H1 (cell line): Measurements from ENCODE around the gene GRM5. TPM values are rescaled to one million over a fixed set of nuclear protein-coding genes. Genes with fewer than 3 reads are reported as not detected.

ENCODE experiments used
- ATF2 ChIP-seq: IDR thresholded peaks from 2 replicates; pipeline ENCODE4 v1.6.1; 2012; ENCODE audit warnings: low read length, inconsistent platforms
- BACH1 ChIP-seq: IDR thresholded peaks from 2 replicates; pipeline ENCODE4 v1.6.1; 2012; ENCODE audit warnings: low read length, improper control_type of control experiment
- BRCA1 ChIP-seq: IDR thresholded peaks from 2 replicates; pipeline ENCODE4 v1.6.1; 2012; ENCODE audit warnings: low read depth, low read length, improper control_type of control experiment
- CBX5 ChIP-seq: fragments of 300-800, 300-1000 bp; sonication (generic); IDR thresholded peaks from 2 replicates; pipeline ENCODE4 v1.7.1; 2016; ENCODE audit warnings: antibody characterized with exemption, low read length, low read depth
- CHD1 ChIP-seq: IDR thresholded peaks from 2 replicates; pipeline ENCODE4 v1.6.1; 2012; ENCODE audit warnings: low read depth, low read length, improper control_type of control experiment
- CHD2 ChIP-seq: IDR thresholded peaks from 2 replicates; pipeline ENCODE4 v1.6.1; 2012; ENCODE audit warnings: low read length, improper control_type of control experiment
- CTBP2 ChIP-seq: IDR thresholded peaks from 2 replicates; pipeline ENCODE4 v1.7.0; 2011; ENCODE audit warnings: borderline replicate concordance, mild to moderate bottlenecking, moderate library complexity, mixed read lengths, low read length; ENCODE audit not compliant: insufficient read depth, insufficient read length
- KDM1A ChIP-seq: fragments of 200-600, 300-600 bp; sonication (generic); IDR thresholded peaks from 2 replicates; pipeline ENCODE4 v1.7.1; 2016; ENCODE audit warnings: mild to moderate bottlenecking, low read length, borderline replicate concordance
- KDM4A ChIP-seq: IDR thresholded peaks from one replicate; pipeline ENCODE4 v1.7.1; 2012; ENCODE audit warnings: low read depth, mild to moderate bottlenecking, moderate library complexity, low read length, inconsistent platforms; ENCODE audit not compliant: severe bottlenecking
- MAX ChIP-seq: IDR thresholded peaks from 2 replicates; pipeline ENCODE4 v1.6.1; 2012; ENCODE audit warnings: inconsistent platforms
- NANOG ChIP-seq: IDR thresholded peaks from 2 replicates; pipeline ENCODE4 v1.6.1; 2011; ENCODE audit warnings: low read length, low read depth, mild to moderate bottlenecking, inconsistent platforms; ENCODE audit not compliant: insufficient read depth, poor library complexity, severe bottlenecking
- POLR2AphosphoS5 ChIP-seq: IDR thresholded peaks from 2 replicates; pipeline ENCODE4 v1.6.1; 2011; ENCODE audit warnings: low read depth, low read length
- SP1 ChIP-seq: IDR thresholded peaks from 2 replicates; pipeline ENCODE4 v1.6.1; 2011; ENCODE audit warnings: low read depth, low read length
- SP4 ChIP-seq: IDR thresholded peaks from 2 replicates; pipeline ENCODE4 v1.6.1; 2012; ENCODE audit warnings: low read length, inconsistent platforms
- TAF7 ChIP-seq: optimal IDR thresholded peaks from 2 replicates; pipeline ENCODE3; 2011; ENCODE audit warnings: low read depth, mild to moderate bottlenecking, inconsistent platforms, low read length, moderate library complexity, borderline replicate concordance
- TCF12 ChIP-seq: IDR thresholded peaks from 2 replicates; pipeline ENCODE4 v1.6.1; 2011; ENCODE audit warnings: low read depth, mild to moderate bottlenecking, low read length
- USF2 ChIP-seq: IDR thresholded peaks from 2 replicates; pipeline ENCODE4 v1.6.1; 2011; ENCODE audit warnings: low read length, improper control_type of control experiment
- YY1 ChIP-seq: IDR thresholded peaks from 2 replicates; pipeline ENCODE4 v1.6.1; 2011; ENCODE audit warnings: low read depth, mild to moderate bottlenecking, low read length
- ZNF274 ChIP-seq: IDR thresholded peaks from 2 replicates; pipeline ENCODE4 v1.7.0; 2012; ENCODE audit warnings: low read length, borderline replicate concordance; ENCODE audit errors: extremely low read depth
- polyA plus RNA-seq, 7 experiments: library from polyadenylated mRNA; depleted of rRNA in 3 of 7; stranded (reverse) in 5 of 7; unstranded in 2 of 7; fragments of >200 nt in 5 of 7; fragments of 200-250 nt in 2 of 7; gene quantifications; 1 replicate in 5 of 7; 2 replicates in 1 of 7; 4 replicates in 1 of 7; pipeline versions ENCODE4 v1.2.1 to v1.2.3, GENCODE V29; 2011 to 2013; ENCODE audit warnings: missing spikeins in 2 of 7, mixed read lengths in 2 of 7
- total RNA-seq: library from RNA; stranded (reverse); fragmentation: NEBNext Ultra II Directional; extraction: Animal tissue kit (Norgen Biotek cat#: 25700); gene quantifications from 2 replicates; pipeline ENCODE4 v1.2.1, GENCODE V29; 2021

Gene GRM5
- total and polyA plus RNA-seq, 2 of the 8 experiments (the other 6 are each of a cell fraction or from before 2014, with no cell fraction given), result 0.15 to 0.43 TPM

GRCh38 chr11:88464528-88464927 is 601.3 kb downstream of the GRM5 start (continued):
- TF ChIP-seq KDM4A (no peak), POLR2AphosphoS5 (no peak), CHD1 (no peak), USF2 (no peak), BRCA1 (no peak), NANOG (no peak), SP1 (no peak), KDM1A (no peak), BACH1 (no peak), CTBP2 (no peak), ZNF274 (no peak), TAF7 (no peak), TCF12 (no peak), CBX5 (no peak), SP4 (no peak), CHD2 (no peak), MAX (no peak), ATF2 (no peak), YY1 (no peak)
- TF ChIP-seq, all 59 proteins: peak for 0
